Globus pallidus (tissue), 1 donor: ENCODE results near the gene SLC45A3.

Source experiments
- DNase-seq: peaks from one replicate; pipeline ENCODE4 v3.0.0-alpha.2; 2015; ENCODE audit warnings: low spot score

SLC45A3 gene

DNA sequence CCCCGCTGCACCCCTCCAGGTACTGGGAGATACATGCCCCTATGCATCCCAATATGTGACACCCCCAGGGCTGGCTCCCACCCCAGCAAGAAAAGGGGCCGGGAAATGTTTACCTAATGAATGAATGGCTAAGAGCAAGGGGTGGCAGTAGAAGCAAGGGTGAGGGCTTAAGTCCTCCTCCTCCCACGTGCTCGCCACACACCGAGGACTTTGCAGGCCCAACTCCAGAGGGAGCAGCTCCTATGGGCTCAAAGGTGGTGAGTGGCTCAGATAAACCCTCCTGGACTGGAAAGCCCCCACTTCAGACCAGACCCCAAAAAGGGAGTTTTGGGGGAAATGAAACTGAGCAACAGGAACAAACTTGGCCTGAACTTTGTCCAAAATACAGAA, 11.4 kb downstream of the SLC45A3 start:
- DNase-seq = peak; percentile 60

DNA sequence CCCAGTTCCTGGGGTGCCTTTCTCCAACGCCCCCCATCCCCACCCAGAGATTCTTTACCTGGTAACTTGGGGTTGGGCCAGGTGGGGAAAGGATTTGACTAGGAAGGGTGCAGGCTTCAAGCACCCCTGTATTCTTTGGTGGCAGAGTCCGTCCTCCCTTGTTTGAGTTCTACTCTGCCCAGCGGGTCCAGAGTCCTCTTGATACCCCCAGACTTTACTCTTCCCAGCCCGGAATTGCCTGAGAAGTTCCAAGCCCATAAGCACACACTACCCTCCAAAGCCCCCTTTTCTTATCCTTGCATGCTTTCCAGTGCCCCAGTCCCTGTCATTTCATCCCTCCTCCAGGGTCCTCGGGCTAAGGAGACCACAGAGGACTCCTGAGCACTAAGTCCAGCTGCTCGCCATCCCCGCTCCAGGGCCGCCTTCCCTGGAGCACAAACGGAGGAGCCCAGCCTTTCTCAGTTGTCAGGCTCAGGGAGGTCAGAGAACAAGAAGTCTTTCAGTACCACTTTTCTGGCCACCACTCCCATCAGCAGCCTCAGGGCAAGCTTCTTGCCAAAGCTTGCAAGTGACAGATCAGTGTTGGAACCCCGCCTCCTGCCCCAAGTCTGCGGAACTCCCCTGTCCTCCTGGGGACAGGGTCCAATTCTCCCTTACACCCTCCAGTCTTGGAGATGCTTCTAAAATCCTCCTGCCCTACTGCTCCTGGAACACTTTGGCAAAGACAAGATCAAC, 12.2 kb downstream of the SLC45A3 start:
- DNase-seq = peak; percentile 82

DNA sequence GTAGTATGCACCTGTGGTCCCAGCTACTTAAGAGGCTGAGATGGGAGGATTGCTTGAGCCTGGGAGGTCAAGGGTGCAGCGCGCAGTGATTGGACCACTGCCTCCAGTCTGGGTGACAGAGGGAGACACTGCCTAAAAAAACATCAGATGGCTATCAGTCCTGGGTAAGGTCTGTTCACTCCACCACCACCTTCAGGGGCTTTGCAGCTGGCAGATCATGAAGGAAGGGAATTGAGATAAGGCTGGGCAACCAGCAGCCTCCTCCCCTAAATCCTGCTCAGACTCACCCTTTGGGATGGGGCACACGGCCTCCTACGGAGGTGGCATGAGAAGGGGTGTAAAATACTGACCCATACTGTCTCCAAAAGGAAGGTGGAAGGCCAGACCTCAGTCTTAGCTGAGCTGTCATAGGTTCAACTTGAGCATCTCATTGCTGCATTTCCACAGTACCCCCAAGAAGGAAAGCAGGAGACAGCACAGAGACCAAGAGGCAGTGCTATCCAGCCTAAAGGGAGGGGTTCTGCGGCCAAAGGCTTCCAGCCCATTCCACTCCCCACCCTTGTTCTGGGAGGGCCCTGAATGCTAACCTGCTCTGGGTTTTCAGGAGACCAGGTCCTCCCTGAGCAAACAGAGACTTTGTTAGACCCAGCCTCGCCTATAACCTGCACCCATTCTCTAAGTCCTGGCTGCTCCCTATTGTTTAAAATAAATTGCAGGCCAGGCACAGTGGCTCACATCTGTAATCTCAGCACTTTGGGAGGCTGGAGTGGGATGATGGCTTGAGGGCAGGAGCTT, 13.7 kb downstream of the SLC45A3 start:
- DNase-seq = no peak

DNA sequence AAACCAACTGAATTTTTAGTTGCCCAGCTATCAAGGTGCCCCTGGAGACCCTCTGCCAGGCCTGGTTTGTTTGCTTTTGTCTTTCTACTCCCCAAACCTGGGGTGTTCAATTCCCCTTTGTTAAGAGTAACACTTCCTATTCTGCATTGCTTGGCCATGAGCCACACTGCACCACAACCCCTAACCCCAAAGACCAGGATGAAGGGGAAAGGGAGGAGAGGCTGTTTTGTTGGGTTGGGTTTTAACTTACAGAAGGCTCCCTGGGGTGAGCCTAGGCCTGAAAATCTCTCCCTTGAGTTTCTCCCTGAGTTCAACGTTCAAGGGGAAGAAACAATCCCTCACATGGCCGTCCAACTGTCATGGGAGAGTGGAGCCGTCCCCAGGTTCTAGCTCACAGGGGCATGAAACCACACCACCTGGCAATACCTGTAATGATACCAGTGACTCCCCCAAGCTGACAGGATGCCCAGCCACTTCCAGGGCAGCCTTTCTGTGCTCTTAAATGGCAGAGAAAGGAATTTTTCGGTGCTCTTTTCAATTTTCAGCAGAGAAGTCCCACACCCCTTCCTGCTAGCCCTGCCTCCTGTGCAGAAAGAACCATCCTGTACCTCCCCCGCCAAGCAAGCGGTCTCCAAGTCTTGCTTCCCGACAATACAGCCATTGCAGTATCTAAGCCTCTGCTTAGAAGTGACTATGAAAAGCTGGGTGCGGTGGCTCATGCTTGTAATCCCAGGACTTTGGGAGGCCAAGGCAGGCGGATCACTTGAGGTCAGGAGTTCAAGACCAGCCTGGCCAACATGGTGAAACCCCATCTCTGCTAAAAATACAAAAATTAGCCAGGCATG, 14.9 kb downstream of the SLC45A3 start:
- no peak for DNase-seq

DNA sequence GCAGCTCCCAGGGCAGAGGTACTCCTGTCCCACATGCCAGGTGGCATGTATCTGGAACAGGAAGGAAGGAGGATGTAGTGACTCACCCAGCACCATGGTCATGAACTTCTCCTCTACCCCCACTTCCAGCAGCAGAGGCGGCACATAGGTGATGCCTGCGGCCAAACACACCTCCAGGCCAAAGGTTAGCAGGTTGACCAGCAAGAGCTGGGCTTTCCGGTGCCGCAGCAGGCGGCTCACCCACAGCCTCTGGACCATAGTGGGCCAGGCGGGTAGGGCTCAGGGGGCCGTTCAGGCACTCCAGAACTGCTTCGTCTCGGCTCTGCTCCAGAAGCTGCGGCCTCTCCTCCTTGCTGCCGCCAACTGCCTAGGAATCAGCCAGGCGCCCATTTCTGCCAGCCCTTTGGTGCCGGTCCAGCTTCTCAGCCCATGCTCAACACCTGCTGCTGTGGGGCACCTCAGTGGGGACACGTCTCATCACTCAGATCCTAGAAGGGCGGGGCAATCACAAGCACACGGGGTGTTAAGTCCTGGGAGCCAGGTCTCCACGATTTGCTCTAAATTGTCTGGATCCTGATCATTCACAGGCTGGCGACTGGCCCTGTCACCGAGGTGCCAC, 15.8 kb downstream of the SLC45A3 start:
- DNase-seq = no peak

DNA sequence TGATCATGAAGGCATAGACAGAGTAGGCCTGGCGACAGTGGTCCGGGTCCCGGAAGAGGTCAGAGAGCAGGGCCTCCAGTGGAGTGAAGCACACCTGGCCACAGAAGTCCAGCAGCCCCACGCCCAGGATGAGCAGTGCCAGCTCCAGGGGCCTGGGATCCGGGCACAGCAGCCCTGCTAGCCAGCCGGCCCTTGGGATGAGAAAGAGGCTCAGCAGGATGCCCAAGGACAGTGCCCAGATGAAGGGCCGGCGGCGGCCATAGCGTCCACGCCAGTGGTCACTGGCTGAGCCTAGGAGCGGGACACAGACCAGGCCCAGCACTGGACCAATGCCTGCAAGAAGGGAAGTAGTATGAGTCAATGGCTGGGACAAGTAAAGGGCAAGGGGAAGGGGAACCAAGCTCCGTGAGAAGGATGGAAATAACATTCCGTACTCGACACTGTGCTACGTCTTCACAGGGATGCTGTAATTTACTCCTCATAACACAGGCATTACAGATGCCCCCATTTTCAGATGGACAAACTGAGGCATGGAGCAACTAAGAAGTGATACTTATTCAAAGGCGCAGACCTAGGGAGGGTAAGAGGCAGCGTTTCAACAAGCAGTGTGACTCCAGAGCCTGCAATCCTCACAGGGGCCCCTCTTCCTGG, 16.9 kb downstream of the SLC45A3 start:
- DNase-seq = no peak

DNA sequence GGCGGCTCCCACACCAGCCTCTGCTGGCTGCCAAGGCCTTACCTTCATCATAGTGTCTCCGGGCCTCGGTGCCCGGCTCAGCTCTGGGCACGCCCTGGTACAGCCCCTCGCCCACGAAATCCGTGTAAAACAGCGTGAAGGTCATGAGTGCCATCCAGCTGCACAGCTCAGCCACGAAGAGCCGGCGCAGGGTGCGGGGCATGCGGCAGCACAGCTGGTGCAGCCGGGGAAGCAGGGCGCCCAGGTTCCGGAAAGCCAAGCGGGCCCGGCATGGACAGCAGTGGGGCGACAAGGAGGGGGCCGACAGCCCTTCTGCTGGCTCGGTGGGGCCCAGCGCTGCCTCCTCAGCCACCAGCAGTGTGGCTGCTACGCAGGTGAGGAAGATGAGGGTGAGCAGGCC, 17.5 kb downstream of the SLC45A3 start:
- no peak for DNase-seq

DNA sequence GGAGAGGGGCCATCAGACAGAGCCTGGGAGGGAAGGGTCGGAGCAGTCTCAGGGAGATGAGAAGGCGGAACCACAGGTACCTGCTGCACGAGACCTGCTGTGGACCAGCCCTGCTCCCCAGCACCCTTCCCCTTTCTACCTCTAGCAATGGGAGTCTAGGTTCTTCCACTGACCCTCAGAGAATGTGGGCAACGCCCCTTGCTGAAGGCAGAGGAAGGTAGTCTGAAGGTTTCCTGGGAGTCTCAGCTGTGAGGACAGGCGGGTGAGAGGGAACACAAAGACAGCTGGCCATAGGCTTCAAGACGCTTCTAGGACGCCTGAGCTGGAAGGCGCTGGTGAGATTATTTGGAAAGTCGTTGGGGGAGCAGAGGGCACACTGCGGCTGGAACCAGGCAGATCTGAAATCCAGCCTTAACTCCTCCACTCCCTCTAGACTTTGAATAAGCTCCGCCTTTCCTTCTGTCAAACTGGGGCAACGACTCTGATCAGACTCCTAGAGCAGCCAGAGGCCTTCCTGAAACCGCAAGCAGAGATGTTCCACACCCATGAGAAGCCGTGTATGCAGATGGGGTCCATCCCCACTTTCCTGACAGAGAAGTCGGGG, 18.1 kb downstream of the SLC45A3 start:
- DNase-seq = no peak

DNA sequence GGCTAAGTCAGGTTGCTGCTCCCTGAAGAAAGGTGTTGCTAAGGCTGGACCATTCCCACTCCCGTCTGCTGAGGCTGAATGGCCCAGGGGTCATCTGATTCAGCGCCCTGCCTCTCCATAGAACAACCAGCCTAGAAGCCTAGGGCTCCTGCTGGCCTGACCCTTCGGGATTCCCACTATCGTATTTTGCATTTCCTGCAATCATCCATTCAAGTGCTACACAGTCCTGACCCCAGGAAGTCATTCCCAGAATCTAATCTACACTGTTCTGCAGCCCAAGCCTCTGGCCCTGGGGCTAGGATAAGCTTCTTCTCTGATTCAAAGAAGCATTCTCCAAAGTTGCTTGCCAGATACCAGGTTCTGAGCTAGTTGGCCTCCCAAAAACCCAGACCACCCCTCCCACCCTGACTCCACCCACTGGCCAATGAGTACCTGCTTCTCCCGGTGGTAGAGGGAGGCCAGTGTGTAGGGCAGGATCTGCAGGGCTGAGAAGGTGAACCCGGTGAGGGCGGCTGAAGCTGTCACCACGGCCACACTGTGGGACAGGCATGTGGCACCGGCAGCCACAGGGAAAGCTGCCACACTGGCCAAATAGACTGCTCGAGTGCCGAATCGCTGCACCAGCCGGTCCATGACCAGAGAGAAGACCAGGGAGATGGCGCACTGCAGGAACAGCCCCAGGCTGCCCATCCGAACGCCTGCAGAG, 18.7 kb downstream of the SLC45A3 start:
- no peak for DNase-seq

DNA sequence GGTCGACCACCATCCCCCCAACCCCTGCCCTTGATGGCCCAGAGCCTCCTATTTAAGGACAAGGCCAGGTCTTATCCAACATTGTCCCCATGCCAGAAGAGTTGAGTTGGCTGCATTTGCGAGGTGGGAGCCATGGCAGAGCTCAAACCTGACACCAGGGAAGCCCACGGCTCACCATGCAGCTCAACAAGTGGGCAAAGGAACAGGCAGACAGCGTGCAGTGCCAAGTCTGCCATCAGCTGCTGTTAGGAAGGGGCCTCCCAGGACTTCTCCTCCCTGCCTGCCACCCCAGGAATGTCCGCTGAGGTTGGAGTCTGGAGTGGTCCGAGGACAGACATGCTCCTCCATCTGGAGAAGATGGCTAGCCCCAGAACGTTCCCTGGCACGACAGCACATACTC, 19.9 kb downstream of the SLC45A3 start:
- DNase-seq = no peak

DNA sequence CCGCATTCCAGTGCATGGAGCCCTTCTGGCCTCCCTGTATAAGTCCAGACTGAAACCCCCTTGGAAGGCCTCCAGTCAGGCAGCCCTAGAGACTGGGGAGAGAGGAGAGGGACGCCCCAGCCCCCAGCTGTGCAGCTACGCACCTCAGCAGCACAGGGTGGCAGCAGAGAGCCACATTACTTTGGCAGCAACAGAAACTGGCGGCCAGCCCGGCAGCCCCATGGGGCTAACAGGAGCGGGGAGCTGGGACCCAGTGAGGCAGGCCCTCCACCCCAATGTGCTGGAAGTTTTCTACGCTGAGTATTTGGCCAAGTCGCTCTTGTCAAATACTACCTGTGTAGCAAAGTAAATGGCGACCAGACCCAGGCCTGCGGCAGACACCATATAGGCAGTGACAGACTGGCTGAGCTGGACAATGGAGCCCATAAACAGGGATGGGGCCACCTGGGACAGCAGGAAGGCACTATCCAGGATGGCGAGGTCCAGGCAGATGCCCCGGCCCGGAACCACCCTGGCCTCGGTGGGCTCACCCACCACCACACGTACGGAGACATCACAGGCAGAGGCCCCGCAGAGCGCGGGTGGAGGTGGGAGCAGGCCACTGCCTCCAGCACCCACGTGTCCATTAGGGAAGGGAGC, 21.2 kb downstream of the SLC45A3 start:
- peak; percentile 85 for DNase-seq

DNA sequence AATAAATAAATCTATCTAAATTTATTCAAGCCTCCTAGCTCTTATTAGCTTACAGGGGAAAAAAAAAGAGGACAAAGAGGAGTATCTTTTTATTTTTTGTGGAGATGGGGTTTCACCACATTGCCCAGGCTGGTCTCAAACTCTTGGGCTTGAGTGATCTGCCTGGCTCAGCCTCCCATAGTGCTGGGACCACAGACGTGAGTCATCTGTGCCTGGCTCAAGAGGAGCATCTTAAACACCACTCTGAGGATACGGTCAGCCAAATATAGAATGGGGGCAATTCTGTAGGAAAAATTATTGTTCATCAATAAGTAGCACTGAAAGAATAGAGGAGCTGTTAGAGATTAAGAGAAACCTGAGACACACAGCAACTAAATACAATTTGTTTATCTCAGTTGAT, 24.1 kb downstream of the SLC45A3 start:
- no peak for DNase-seq

DNA sequence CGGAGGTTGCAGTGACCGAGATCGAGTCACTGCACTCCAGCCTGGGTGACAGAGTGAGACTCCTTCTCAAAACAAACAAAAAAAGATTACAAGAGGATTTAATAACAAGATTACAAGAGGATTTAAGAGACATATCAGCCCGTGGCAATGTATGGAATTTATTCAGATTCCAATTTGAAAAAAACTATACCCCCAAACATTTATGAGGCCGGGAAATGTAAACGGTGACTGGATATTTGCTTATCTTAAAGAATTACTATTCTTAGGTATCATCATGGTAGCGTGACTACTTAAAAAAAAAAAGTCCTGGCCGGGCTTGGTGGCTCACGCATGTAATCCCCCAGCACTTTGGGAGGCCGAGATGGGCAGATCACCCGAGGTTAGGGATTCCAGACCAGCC, 27.3 kb downstream of the SLC45A3 start:
- DNase-seq = no peak

DNA sequence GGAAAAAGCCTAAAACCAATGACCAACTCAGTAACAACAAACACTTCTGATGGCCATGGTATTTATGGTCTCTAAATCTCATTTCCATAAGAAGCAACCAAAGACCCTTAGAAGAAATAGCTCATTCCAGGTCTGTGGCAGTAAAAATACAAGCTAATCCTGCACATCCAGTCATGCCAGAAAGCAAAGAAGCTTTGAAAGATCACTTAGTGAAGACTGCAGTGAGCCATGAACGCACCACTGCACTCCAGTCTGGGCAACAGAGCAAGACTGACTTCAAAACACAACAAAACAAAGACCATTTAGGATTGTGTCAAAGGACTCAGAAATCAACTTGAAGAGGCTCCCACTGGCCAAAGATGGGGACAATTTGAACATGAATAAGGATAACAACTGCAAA, 30.1 kb downstream of the SLC45A3 start:
- no peak for DNase-seq

DNA sequence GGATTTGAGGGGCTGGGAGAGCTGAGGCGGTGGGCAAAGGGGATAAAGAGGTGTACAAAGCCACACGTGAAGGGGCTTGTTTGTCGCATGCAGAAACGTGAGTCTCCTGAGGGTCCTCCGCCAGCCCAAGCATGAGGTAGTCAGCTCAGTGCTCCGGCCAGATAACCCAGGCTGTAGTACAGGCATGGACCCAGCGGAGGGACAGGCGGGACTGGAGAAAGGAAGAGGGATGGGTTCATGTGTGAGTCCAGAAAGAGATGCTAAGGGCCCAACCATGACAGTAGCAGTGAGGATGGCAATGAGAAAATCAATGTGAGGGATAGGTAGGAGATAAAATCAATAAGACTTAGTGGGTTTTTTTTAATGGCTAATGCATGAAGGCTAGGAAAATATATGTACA, 34.8 kb downstream of the SLC45A3 start:
- no peak for DNase-seq

DNA sequence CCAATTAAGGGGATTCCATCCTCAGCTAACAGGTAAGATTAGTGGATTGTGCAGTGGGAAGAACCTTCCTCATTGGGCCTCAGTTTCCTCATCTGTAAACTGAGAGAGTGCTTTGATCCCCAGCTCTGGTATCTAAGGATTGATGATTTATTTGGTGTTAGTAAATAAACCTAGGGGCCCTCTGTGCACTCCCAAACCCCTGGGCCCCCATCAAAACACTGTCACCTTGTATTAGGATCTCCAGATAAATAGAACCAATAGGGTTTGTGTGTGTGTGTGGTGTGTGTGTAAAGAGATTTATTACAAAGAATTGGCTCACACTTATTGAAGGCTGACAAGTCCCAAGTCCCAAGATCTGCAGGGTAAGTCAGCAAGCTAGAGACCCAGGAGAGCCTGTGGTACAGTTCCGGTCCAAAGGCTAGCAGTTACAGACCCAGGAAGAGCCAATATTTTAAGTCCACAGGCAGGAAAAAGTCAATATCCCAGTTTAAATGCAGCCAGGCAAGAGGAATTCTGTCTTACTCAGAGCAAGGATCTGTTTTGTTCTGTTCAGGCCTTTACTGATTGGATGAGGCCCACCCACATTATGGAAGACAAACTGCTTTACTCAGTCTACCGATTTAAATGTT, 37.5 kb downstream of the SLC45A3 start:
- no peak for DNase-seq

DNA sequence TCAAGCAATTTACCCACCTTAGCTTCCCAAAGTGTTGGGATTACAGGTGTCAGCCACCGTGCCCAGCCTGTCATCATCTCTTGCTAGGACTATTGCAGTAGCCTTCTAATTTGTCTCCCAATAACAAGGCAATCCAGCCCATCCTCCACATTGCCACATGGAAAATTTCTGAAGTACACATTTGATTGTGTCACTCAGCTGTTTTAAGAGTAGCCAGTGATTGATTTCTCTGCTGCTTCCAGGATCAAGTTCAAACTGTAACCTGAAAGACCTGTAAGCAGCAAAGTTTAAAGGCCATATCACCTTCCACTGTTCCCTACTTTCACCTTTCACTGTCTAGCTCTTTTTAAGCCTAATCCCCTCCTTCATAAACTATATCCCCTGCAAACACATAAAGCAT, 40.7 kb downstream of the SLC45A3 start:
- no peak for DNase-seq

DNA sequence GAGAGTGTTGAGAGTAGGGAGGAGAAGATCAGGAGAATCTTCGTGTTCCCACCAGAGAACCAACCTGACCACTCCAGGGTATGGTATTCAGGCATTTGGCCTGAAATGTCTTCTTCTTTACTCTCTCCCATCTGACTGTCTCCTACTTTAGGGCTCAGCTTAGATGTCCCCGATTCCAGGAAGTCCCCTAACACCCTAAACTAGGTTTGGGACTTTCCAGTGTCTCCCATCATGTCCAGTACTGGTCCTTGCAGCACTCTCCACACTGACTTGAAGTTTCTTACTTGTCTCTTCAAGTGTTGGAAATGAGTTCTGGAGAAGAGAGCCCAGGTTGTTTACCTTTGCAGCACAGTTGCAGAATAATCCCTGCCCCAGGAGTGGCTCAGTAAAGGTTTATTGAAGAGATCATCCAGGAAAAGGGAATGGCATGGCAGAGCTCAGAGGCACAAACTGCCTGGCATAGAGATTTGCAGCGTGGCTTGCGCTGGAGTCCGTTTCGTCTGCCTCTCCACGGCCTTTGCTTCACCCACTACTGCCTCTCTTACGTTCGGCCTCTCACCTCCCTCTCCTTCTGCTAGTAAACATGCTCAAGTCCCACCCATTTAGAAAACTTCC, 42.3 kb downstream of the SLC45A3 start:
- no peak for DNase-seq

DNA sequence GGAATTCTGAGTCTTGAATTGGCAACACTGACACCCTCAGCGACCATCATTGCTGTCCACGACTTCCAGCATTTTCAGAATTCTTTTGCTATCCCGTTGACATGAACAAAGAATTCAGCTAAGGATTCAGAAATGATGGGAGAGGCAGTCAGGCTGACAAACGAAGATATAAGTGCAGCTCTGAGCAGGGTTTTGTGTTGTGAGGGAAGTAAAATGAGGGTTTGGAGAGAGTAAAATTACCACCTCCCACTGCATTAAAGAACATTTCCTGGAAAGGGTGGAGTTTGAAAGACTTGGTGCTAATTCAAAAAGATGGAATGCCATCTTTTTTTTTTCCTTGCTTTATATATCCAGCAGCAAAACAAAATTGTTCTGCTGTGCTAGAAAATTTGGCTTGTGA, 43.6 kb downstream of the SLC45A3 start:
- DNase-seq = no peak
